Motor neuron (in vitro differentiated cells): ENCODE results near the gene OBI1. TPM values are rescaled to one million over a fixed set of nuclear protein-coding genes. Genes with fewer than 3 reads are reported as not detected.
A peak's percentile ranks its signal among the peaks of the same experiment; 100 is the strongest.

Source experiments
- ATAC-seq, 8 experiments: fragments of 200-7000 bp; cut with Tn5 transposase; replicated peaks in 6 of 8; 2 replicates each; pipeline ENCODE4 v1.8.0; 2021; ENCODE audit warnings: mild to moderate bottlenecking in 8 of 8, moderate library complexity in 8 of 8
- H3K27ac ChIP-seq, 2 donors: fragments of 250-450 bp; sonication (Bioruptor Pico); 2 replicates each; pipeline ENCODE4 v1.9.0; 2021; ENCODE audit warnings: antibody characterized with exemption in 2 of 2, mild to moderate bottlenecking in 2 of 2, moderate library complexity in 1 of 2
- H3K4me1 ChIP-seq, 2 donors: fragments of 250-450 bp; sonication (Bioruptor Pico); replicated peaks in 1 of 2; 2 replicates each; pipeline ENCODE4 v1.6.1; 2021; ENCODE audit warnings: antibody characterized with exemption in 2 of 2, mild to moderate bottlenecking in 2 of 2, moderate library complexity in 1 of 2
- H3K4me3 ChIP-seq, 5 donors: fragments of 250-450 bp; sonication (Bioruptor Pico); 2 replicates each; pipeline ENCODE4 v1.9.0; 2021; ENCODE audit warnings: antibody characterized with exemption in 5 of 5, mild to moderate bottlenecking in 5 of 5, moderate library complexity in 4 of 5
- WGBS, 10 experiments: fragments of 450-650 bp; shearing (Covaris generic); methylation state at CpG; one replicate each; pipeline ENCODE4 v1.0.0; 2022; 5-methylcytosine and 5-hydroxymethylcytosine counted together
- in situ Hi-C, 9 experiments: fragments of 400-800 bp; cut with MboI; loops; one replicate each; pipeline ENCODE4 v1.15.0; 2021; ENCODE audit warnings: low sequenced_read_pairs in 9 of 9, low pct_unique_long_range_greater_than_20kb in 2 of 9; ENCODE audit not compliant: unreplicated experiment in 9 of 9
- total RNA-seq, 8 experiments: library from RNA; unstranded; fragments of 300-600 nt; gene quantifications; 2 replicates each; pipeline versions ENCODE4 v1.2.3 to v1.2.4, GENCODE V29; 2022

OBI1 gene
- total RNA-seq, 8 experiments from 2014 or later, result 10.1 to 27.4 (median 22.5) TPM

DNA sequence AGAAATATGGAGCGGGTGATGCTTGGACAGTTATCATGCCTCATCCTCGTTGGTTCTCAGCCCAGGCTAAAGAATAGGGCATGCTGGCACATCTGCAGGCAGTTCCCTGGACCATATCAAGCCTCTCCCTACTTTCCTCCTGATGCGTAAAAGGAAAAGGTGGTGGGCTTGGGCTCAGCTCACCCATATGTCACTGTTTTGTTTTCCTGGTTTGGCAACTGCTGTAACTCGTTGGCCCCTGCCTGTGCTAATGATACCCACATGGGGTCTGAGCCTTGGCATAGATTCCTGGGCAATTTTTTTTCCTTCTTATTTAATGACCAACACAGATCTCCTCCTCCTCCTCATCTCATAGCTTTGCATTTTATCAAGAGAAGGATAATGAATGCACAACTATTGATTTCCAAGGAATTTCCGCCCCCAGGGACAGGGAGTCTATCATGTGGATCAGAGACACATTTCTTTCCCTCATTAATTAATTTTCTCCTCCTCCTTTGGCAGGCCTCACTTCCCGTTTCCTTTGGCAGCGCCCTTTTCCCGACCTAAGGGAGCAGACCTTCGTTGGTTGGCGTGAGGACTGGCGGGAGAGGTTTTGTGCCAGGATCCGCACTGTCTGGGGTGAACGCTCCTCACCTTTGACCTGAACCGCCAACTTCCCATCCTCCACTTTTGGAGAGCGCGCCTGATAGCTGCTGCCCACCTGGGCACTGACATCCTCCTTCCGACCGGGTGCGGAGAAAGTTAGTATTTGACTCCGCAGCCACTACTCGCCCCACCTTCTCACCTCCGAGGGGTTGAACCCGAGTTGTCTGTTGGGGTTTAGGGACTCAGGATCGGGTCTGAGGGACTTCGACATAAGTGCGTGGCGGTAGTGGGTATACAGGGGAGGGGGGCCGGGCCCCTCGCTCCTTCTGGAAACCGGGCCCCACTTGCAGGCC, 52.2 kb downstream of the OBI1 start:
- ATAC-seq, result no peak
- in situ Hi-C loops, result no loop called here
- Histone ChIP-seq H3K27ac (no peak overlapping the region), H3K4me3 (no peak overlapping the region), H3K4me1 (peaks cover 8 to 11% of the 10 kb centered on the region in 2 donors)
- 0 to 20% (median 9%) methylated on average over 3 to 25 of the region's 30 CpGs; no CpG with 5 or more reads in 1 of the 10 experiments for whole genome bisulfite sequencing, 10 experiments

DNA sequence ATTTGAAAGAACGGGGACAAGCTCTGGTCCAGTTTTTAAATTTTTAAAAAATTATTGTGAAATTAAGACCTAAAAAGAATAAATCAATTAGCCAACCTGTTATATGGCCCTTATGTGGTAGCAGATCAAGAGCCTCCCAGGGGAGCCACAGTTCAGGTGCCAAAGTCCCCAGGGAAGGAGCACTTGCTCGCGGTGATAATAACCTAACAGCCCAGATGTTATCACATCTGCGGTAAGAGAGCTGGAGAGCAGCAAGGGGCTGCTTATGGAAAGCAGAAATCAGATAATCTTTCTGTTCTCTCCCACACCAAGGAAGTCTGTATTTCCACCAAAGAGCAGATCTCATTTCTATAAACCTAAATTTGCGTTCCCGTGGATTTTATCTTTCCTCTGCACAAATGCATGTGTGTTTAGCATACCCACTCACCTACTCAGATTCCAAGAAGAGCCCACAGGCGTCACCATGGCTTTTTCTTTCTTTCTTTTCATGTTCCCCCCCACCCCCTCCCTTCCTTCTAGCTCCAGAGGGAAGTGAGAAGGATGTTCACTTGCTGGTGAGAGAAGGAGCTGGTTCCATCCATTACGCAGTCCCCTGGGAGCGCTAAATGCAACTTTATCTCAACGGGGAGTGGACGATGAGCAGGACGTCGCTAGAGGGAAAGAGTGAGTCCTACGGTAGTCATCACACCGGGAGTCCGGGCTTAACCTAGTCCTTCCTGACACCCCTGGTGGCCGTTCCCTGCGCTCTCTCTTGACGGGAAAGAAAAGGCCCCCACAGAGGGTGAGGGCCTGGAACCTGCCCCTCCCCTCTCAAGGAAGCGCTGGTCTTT, 54.0 kb downstream of the OBI1 start:
- in situ Hi-C loops, result no loop called here
- Histone ChIP-seq H3K4me1 (peaks cover 8 to 14% of the 10 kb centered on the region in 2 donors), H3K27ac (no peak overlapping the region), H3K4me3 (no peak overlapping the region)
- 0 to 44% (median 5%) methylated on average over 1 to 18 of the region's 20 CpGs for WGBS, 10 experiments
- ATAC-seq, result peak in 1 of 8 experiments; percentile 2

DNA sequence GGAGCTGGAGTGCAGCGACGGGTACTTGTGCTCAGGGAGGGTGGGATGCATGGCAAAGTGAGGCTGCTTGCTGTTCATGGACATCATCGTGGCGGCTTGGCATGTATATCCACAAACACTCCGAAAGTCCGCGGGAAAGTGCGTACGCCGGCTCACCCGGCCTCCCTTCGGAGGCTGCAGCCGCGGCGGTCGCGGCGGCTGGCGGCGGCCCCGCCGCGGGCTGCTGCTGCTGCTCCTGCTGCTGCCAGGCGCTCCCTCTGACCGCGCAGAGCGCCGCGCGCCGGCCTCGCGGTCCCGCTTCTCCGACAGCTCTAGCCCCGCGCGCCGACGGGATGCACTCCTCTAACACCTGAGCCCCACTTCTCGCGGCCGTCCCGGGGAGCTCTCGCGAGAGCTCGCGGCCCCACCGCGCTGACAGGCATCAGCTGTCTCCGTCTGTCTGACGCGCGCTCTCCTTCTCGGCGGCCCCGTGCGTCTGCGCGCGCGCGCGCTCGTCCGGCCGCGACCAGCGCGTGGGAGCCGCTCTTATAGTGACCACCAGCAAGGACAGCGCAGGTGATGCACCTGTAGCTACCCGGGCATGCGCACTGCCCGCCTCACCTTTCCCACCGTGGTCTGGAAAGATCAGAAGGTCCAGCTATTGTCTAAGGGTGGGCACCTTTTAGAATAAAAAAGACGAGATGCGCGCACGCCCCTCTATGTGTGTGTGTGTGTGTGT, 55.6 kb downstream of the OBI1 start, which contains the start of gene POU4F1:
Gene POU4F1, minus strand, starts transcription at position 313 of the 718 bp plus-strand sequence. Its CDS starts 226 bp downstream, at position 87.
- Histone ChIP-seq H3K4me3 (peak within 1 kb of the TSS; percentile 29 to 45 (median 36)), H3K4me1 (peaks cover 0 to 10% of the 10 kb centered on the region in 2 donors), H3K27ac (no peak within 1 kb of the TSS)
- WGBS, 10 experiments, result 0% methylated on average over 2 to 9 of the region's 80 CpGs; no CpG with 5 or more reads in 6 of the 10 experiments
- peak; percentile 45 to 98 (median 94) for ATAC-seq
- in situ Hi-C loops, result no loop called here

DNA sequence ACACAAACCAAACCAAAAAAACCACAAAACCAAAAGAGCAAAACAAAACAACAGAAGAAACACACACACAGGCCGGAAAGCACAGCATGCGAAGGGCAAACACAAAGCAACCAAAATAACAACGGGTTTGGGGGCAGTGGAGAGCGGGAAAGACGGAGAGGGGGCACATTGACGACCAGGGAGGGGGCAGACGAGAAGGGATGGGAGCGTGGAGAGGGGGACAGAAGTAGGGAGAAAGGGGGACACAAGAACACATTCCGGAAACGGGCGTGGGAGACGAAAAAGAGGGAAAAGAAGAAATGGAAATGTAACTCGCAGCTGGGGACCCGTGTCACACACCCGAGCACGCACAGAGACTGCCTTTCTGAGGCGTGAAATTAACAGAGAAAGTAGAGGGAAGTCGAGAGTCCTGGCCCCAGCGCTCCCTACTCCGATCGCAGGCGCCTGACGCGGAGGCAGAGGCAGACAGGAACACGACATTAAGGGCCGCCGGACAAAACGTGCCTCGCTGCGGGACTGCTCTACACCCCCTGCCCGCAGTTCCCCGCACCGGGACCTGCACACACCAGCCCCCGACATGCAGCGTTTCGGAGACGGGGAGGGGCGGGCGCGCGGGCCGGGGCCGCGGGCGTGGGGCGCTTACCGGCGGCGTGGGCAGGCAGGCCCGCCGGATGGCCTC, 56.3 kb downstream of the OBI1 start:
- ATAC-seq, result no peak
- Histone ChIP-seq H3K4me1 (peaks cover 0 to 8% of the 10 kb centered on the region in 2 donors), H3K27ac (no peak overlapping the region), H3K4me3 (peak overlapping the region; percentile 29 to 45 (median 36))
- 0 to 13% (median 1%) methylated on average over 1 to 12 of the region's 51 CpGs; no CpG with 5 or more reads in 7 of the 10 experiments for WGBS, 10 experiments
- in situ Hi-C loops, result no loop called here

DNA sequence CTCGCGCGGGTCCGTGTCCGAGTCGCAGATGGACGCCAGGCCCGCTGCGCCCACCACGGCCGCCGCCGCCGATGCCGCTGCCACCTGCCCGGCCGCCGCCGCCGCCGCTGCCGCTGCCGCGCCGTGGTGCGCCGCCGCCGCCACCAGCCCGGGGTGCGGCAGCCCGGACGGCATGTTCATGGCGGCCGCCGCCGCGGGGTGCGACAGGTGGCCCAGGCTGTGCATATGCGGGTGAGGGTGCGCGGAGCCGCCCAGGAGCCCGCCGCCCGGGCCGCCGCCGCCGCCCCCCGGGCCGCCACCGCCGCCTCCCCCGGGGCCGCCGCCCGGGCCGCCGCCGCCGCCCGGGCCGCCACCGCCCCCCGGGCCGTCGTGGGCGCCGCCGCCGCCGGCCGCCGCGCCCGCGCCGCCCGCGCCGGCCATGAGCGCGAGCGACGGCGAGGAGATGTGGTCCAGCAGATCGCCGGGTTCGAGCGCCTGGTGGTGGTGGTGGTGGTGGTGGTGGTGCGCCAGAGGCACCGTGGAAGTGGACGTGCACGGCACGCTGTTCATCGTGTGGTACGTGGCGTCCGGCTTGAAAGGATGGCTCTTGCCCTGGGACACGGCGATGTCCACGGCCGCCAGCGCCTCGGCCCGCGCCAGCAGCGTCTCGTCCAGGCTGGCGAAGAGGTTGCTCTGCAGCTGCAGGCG, 56.9 kb downstream of the OBI1 start:
- Histone ChIP-seq H3K27ac (no peak overlapping the region), H3K4me3 (peak overlapping the region; percentile 14 to 45 (median 20)), H3K4me1 (peaks cover 0 to 8% of the 10 kb centered on the region in 2 donors)
- WGBS, 10 experiments, result 0 to 2% methylated on average over 4 to 10 of the region's 112 CpGs; no CpG with 5 or more reads in 8 of the 10 experiments
- no peak for ATAC-seq
- in situ Hi-C loops, result no loop called here

- peak in 7 of 8 experiments; percentile 12 to 63 (median 22) for ATAC-seq
- Histone ChIP-seq H3K4me1 (peaks cover 0 to 8% of the 10 kb centered on the region in 2 donors), H3K27ac (no peak overlapping the region), H3K4me3 (peak overlapping the region; percentile 11 to 25 (median 19))
- in situ Hi-C loops, result no loop called here
- 0 to 3% (median 0%) methylated on average over 3 to 17 of the region's 58 CpGs; no CpG with 5 or more reads in 5 of the 10 experiments for WGBS, 10 experiments
Measured at GRCh38 chr13:78601124-78601873, 57.7 kb downstream of the OBI1 start.

DNA sequence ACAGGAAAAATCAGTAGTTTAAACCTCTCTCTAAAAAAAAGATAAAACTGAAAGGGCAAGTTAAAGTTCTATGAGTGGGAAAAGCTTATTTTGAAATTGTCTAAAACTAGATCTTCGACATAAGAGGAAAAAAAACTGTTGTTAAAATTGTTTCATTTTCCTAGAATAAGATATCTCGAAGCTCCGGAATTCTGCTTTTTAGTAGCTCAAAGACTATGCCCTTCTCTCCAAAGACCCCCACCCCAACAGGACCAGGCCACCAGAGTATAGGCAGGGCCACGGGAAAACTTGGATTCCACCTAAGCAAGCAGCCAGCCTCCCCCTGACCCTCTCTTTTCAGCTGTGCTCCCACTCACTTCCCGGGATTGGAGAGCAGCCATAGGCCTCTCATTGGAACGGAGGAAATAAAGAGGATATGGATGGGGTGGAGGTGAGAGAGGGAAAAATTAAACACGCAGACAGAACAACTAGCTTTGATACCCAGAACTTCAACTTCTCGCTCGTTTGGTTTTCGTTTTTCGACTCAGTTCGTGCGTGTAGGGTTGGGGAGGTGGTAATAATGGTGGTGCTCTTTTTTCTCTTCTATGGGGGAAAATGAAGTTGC, 58.6 kb downstream of the OBI1 start:
- Histone ChIP-seq H3K4me1 (peaks cover 0 to 8% of the 10 kb centered on the region in 2 donors), H3K27ac (no peak overlapping the region), H3K4me3 (no peak overlapping the region)
- ATAC-seq, result no peak
- 7 to 31% (median 13%) methylated on average over 3 to 12 of the region's 13 CpGs for WGBS, 10 experiments
- in situ Hi-C loops, result no loop called here

DNA sequence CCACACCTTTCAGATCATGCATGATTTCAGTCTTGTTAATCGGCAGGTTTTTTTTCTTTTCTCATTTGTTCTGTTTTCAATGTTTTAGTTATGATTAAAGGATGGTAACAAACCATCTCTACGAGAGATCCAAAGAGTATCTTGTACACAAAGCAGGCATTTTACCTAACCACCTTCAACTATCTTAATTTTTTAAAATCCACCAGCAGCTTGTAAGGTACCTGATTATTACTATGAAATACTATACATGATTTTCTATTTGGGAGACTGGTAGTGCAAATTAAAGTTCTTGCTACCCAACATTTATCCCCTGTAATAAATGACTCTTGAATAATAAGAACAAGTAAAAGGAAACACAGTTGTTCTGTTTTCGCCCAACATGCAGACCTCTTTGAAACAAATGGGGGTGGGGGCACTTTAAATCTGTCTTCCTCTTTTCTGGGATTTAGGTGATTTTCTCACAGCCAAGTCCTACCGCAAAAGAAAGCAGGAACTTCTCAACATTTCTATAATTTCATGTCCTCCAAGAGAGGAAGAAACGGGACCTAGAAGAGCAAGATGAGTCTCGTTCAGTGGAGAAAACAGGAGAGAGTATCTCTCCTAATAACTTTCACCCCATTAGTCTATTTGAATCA, 59.2 kb downstream of the OBI1 start:
- no peak overlapping the region for H3K27ac ChIP-seq
- 0 to 29% (median 18%) methylated on average over 1 to 6 of the region's 6 CpGs for WGBS, 10 experiments
- in situ Hi-C loops, result no loop called here
- no peak overlapping the region for H3K4me3 ChIP-seq
- peaks cover 0 to 8% of the 10 kb centered on the region in 2 donors for H3K4me1 ChIP-seq
- no peak for ATAC-seq

DNA sequence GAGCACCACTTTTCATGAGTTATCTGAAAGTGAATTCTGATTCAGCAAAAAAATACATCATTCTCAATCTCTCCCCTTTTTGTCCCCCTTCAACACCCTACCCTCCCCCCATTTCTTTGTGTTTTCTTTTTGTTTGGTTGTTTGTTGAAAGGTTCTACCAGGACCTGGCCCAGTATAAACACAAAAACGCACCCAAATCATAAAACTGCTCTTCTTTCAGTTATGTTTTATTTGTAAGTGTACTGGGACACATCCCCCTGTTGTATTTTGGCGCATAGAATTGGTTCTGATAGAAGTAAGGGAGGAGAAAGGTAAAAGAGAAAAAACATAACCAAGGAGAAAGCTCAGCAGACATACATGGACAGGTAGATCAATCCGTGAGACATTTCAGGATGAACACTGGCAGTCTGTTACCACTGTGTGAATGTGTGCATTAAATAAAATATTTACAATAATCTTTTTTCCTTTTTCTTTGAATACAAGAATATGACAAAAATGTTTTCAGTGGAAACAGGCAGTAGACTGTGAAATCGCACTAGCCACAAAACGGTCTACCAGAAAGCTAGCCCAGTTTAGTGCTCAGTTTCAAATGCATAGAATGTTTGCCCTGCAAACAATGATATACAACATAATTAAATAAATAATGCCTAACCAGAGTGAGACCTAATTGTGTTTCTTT, 59.9 kb downstream of the OBI1 start:
- ATAC-seq, result no peak
- no peak overlapping the region for H3K4me3 ChIP-seq
- H3K27ac ChIP-seq, result no peak overlapping the region
- in situ Hi-C loops, result no loop called here
- WGBS, 10 experiments, result 0 to 40% (median 13%) methylated on average over 1 to 5 of the region's 5 CpGs; no CpG with 5 or more reads in 1 of the 10 experiments
- H3K4me1 ChIP-seq, result peaks cover 0 to 7% of the 10 kb centered on the region in 2 donors

- no peak overlapping the region for H3K4me3 ChIP-seq
- in situ Hi-C loops, result no loop called here
- WGBS, 10 experiments, result 0 to 31% (median 8%) methylated on average over 1 to 3 of the region's 3 CpGs
- peaks cover 0 to 4% of the 10 kb centered on the region in 2 donors for H3K4me1 ChIP-seq
- no peak overlapping the region for H3K27ac ChIP-seq
- ATAC-seq, result no peak
Measured at GRCh38 chr13:78598116-78598781, 60.7 kb downstream of the OBI1 start.
